Fibroblast of lung (primary cell): ENCODE measurements around the gene SLC6A1.

Experiments used
- CTCF ChIP-seq, 2 donors: IDR thresholded peaks in 1 of 2; conservative IDR thresholded peaks in 1 of 2; 1 replicate in 1 of 2; 2 replicates in 1 of 2; pipeline ENCODE4 v1.5.1; 2011 to 2012; ENCODE audit warnings: low read length in 2 of 2, control low read depth in 1 of 2, inconsistent platforms in 1 of 2, low read depth in 1 of 2, mild to moderate bottlenecking in 1 of 2
- EZH2 ChIP-seq: IDR thresholded peaks from 2 replicates; pipeline ENCODE4 v1.5.1; 2012; ENCODE audit warnings: low read length, control low read depth, mild to moderate bottlenecking; ENCODE audit errors: missing control alignments

- TF ChIP-seq CTCF (conservative IDR thresholded peaks at IDR 0.05 in 1 of 2, IDR thresholded peaks at IDR 0.05 in 1 of 2; ENCODE audit: low read depth in 1 of 2, low read length in 2 of 2) (no peak), EZH2 (no peak)
These were observed 55.0 kb downstream of the SLC6A1 start for GRCh38 chr3:11047500-11047899.
